Neural progenitor cell (in vitro differentiated cells): ENCODE results near the gene SBF2.

Experiments used
- CTCF ChIP-seq: fragments of 200-600 bp; sonication (generic); IDR thresholded peaks from 2 replicates; pipeline ENCODE4 v1.5.1; 2017; ENCODE audit warnings: antibody characterized with exemption, mild to moderate bottlenecking
- EZH2 ChIP-seq: fragments of 200-600 bp; sonication (generic); IDR thresholded peaks from 2 replicates; pipeline ENCODE4 v1.6.1; 2017; ENCODE audit warnings: antibody characterized with exemption, mild to moderate bottlenecking, moderate library complexity
- EZH2phosphoT487 ChIP-seq: fragments of 200-600 bp; sonication (generic); IDR thresholded peaks from 2 replicates; pipeline ENCODE4 v1.6.1; 2017; ENCODE audit warnings: antibody characterized with exemption

- TF ChIP-seq CTCF (no peak), EZH2 (no peak), EZH2phosphoT487 (no peak)
These were observed 342.2 kb downstream of the SBF2 start for GRCh38 chr11:9951807-9952206.
